ENCODE data around the gene PTBP1.
"Not testable (repeated sequence)": the region's sequence is repeated elsewhere in the genome, so short reads cannot be mapped to it uniquely, and the experiment has no call there.

Gene PTBP1

DNA sequence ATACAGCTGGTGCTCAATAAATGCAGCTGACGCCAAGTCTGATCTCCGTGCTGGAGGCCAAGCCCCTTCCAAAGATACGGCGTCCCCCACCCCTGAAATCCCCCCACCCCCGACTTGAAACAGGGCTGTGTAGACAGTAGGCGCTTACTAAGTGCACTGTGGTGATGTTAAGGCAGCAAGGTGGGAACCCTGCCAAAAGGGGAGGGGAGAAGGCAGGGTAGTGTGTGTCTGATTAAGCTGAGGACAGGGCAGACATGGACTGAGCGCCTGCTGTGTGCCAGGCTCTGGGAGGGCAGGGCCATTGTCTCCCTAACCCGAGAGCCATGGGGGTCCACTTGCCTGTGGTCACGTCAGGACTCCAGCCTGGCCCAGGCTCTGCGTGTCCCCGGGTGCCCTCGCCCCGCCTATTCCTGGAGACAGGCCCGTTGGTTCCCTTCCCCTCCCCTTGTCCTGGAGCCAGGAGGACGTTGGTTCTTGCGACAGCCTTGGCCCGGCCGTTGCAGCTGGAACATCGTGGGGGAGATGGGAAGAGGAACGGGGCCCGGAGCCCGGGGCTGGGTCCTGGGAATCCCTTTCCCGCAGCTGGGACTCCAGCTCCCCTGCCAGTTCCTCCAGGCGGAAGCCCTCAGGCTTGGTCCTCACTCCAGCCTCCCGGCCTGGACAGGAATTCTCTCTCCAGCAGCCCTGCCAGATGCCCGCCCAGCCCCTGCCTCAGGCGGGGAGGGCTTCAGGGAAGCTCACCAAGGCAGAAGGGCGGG lies 53.1 kb downstream of the PTBP1 start:
- TF ChIP-seq, protein P1, sequence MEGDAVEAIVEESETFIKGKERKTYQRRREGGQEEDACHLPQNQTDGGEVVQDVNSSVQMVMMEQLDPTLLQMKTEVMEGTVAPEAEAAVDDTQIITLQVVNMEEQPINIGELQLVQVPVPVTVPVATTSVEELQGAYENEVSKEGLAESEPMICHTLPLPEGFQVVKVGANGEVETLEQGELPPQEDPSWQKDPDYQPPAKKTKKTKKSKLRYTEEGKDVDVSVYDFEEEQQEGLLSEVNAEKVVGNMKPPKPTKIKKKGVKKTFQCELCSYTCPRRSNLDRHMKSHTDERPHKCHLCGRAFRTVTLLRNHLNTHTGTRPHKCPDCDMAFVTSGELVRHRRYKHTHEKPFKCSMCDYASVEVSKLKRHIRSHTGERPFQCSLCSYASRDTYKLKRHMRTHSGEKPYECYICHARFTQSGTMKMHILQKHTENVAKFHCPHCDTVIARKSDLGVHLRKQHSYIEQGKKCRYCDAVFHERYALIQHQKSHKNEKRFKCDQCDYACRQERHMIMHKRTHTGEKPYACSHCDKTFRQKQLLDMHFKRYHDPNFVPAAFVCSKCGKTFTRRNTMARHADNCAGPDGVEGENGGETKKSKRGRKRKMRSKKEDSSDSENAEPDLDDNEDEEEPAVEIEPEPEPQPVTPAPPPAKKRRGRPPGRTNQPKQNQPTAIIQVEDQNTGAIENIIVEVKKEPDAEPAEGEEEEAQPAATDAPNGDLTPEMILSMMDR (IDR thresholded peaks at IDR 0.05; ENCODE audit: low read depth, low read length, missing control alignments), result no peak
- DNase-seq (ENCODE audit: extremely low read depth, low read depth), result no peak
- no peak overlapping the region for H3K4me3 ChIP-seq (replicated peaks; ENCODE audit: low read depth, low read length)

DNA sequence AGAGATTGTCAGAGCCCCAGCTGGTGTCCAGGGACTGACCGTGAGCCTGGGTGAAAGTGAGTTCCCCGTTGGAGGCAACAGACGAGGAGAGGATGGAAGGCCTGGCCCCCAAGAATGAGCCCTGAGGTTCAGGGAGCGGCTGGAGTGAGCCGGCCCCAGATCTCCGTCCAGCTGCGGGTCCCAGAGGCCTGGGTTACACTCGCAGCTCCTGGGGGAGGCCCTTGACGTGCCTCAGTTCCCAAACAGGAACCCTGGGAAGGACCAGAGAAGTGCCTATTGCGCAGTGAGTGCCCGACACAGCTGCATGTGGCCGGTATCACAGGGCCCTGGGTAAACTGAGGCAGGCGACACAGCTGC lies 53.7 kb downstream of the PTBP1 start:
- TF ChIP-seq, protein P1 (IDR thresholded peaks at IDR 0.05; ENCODE audit: low read depth, low read length, missing control alignments), result no peak
- no peak overlapping the region for H3K4me3 ChIP-seq (replicated peaks; ENCODE audit: low read depth, low read length)

DNA sequence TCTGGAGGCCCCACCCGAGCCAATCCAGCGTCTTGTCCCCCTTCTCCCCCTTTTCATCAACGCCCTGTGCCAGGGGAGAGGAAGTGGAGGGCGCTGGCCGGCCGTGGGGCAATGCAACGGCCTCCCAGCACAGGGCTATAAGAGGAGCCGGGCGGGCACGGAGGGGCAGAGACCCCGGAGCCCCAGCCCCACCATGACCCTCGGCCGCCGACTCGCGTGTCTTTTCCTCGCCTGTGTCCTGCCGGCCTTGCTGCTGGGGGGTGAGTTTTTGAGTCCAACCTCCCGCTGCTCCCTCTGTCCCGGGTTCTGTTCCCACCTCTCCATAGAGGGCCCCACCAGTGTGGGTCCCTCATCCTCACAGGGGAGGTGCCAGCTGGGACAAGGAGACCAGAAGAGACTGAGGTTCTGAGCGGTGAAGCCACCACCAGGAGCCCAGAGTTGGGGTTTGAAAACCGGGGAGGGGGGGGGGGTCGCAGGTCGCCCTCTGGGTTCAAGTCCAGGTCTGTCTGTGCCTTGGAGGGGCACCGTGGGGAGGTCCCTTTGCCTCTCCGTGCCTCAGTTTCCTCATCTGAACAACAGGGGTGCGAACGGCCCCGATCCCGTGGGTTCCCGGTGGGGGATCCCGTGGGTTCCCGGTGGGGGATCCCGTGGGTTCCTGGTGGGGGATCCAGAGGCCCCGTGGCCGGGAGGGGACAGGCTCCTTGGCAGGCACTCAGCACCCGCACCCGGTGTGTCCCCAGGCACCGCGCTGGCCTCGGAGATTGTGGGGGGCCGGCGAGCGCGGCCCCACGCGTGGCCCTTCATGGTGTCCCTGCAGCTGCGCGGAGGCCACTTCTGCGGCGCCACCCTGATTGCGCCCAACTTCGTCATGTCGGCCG lies 55.1 kb downstream of the PTBP1 start, which contains the start of gene ELANE:
Gene ELANE (plus strand): TSS at position 168 of the 878 bp plus-strand sequence. CDS start 26 bp downstream, at position 194.
- DNase-seq (ENCODE audit: extremely low read depth, low read depth), result no peak
- H3K4me3 ChIP-seq (replicated peaks; ENCODE audit: low read depth, low read length), result no peak within 1 kb of the TSS
- TF ChIP-seq, protein P1 (IDR thresholded peaks at IDR 0.05; ENCODE audit: low read depth, low read length, missing control alignments), result no peak

More for the DNA sequence above, 53.7 kb downstream of the PTBP1 start:
- DNase-seq (ENCODE audit: extremely low read depth, low read depth), result no peak

DNA sequence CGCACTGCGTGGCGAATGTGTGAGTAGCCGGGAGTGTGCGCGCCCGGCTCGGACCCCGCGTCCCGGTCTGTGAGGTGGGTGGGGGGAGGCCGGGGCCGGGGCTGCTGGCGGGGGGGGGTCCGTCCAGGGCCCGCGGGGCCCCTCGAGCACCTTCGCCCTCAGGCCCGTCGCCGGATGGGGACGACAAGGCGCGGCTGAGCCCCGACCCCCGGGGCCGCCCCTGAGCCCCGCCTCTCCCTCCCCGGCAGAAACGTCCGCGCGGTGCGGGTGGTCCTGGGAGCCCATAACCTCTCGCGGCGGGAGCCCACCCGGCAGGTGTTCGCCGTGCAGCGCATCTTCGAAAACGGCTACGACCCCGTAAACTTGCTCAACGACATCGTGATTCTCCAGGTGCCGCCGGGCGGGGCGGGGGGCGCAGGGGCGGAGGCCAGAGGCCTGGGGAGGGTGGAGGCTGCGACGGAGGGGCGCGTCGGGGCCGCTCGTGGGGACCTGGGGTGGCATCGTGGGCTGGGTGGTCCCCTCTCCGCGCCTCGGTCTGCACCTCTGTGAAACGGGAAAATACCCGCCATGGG lies 55.8 kb downstream of the PTBP1 start:
- DNase-seq (ENCODE audit: extremely low read depth, low read depth), result no peak
- TF ChIP-seq, protein P1 (IDR thresholded peaks at IDR 0.05; ENCODE audit: low read depth, low read length, missing control alignments), result no peak
- no peak overlapping the region for H3K4me3 ChIP-seq (replicated peaks; ENCODE audit: low read depth, low read length)

DNA sequence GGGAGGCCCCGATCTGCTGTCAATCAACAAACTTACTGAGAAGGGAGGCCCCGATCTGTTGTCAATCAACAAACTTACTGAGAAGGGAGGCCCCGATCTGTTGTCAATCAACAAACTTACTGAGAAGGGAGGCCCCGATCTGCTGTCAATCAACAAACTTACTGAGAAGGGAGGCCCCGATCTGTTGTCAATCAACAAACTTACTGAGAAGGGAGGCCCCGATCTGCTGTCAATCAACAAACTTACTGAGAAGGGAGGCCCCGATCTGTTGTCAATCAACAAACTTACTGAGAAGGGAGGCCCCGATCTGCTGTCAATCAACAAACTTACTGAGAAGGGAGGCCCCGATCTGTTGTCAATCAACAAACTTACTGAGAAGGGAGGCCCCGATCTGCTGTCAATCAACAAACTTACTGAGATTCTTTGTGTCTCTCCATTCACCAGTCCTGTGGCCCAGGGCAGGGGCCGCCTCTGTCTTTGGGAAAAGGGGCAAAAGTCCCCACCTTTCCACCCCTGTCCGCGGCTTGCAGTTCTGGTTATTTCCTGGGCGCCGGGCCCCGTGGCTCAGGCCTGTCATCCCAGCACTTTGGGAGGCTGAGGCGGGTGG lies 56.5 kb downstream of the PTBP1 start:
- H3K4me3 ChIP-seq (replicated peaks; ENCODE audit: low read depth, low read length); DNase-seq (ENCODE audit: extremely low read depth, low read depth): not testable (repeated sequence)

DNA sequence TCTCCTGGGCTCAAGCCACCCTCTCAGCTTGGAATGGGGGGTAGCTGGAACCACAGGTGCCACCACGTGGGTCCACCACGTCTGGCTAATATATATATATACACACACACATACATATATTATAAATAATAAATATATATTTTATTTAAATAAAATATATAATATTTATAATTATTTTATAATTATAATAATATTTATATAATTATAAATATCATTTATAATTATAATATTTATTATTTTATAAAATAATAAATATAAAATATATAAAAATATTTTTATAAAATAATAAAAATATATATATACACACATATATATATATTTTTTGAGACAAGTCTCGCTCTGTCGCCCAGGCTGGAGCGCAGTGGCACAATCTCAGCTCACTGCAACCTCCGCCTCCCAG lies 57.3 kb downstream of the PTBP1 start:
- TF ChIP-seq, protein P1 (IDR thresholded peaks at IDR 0.05; ENCODE audit: low read depth, low read length, missing control alignments), result no peak
- H3K4me3 ChIP-seq (replicated peaks; ENCODE audit: low read depth, low read length), result no peak overlapping the region
- no peak for DNase-seq (ENCODE audit: extremely low read depth, low read depth)
